OCI-LY3 (cell line): ENCODE results near the gene SMAD3.

Experiments
- H2AFZ ChIP-seq: fragments of 200-600, 300-600 bp; shearing (Covaris generic); 2 replicates; pipeline ENCODE4 v1.6.0; 2014; ENCODE audit warnings: antibody characterized with exemption, low read depth, low read length
- H3K27ac ChIP-seq: fragments of 200-600, 300-600 bp; sonication (generic); 2 replicates; pipeline ENCODE4 v1.5.1; 2014; ENCODE audit warnings: mild to moderate bottlenecking, low read length, moderate library complexity, mixed read lengths
- H3K27me3 ChIP-seq: fragments of 200-600, 300-600 bp; sonication (generic); 2 replicates; pipeline ENCODE4 v1.6.1; 2014; ENCODE audit warnings: low read depth, low read length, mixed read lengths
- H3K36me3 ChIP-seq: fragments of 200-600, 300-600 bp; sonication (generic); replicated peaks from 2 replicates; pipeline ENCODE3; 2014; ENCODE audit warnings: low read depth, low read length, mixed read lengths
- H3K4me1 ChIP-seq: fragments of 300-600, 200-600 bp; sonication (generic); 2 replicates; pipeline ENCODE4 v1.6.1; 2014; ENCODE audit warnings: low read length, mixed read lengths
- H3K4me2 ChIP-seq: fragments of 200-600, 300-600 bp; sonication (generic); 2 replicates; pipeline ENCODE4 v1.6.1; 2014; ENCODE audit warnings: low read length, mixed read lengths
- H3K4me3 ChIP-seq: fragments of 300-600, 200-600 bp; sonication (generic); 2 replicates; pipeline ENCODE4 v1.5.1; 2014; ENCODE audit warnings: antibody characterized with exemption, mild to moderate bottlenecking, low read length, moderate library complexity
- H3K79me2 ChIP-seq: fragments of 300-600, 200-600 bp; shearing (Covaris generic); 2 replicates; pipeline ENCODE4 v1.6.1; 2014; ENCODE audit warnings: mild to moderate bottlenecking, low read length, mixed read lengths
- H3K9ac ChIP-seq: fragments of 300-600, 200-600 bp; shearing (Covaris generic); 2 replicates; pipeline ENCODE4 v1.6.0; 2014; ENCODE audit warnings: mild to moderate bottlenecking, low read length, moderate library complexity
- H3K9me3 ChIP-seq: fragments of 200-600, 300-600 bp; shearing (Covaris generic); 2 replicates; pipeline ENCODE4 v1.6.1; 2014; ENCODE audit warnings: low read length, mixed read lengths; ENCODE audit not compliant: insufficient read depth
- H4K20me1 ChIP-seq: fragments of 200-600, 300-600 bp; sonication (generic); 2 replicates; pipeline ENCODE4 v1.6.1; 2016; ENCODE audit warnings: low read length, mixed read lengths; ENCODE audit not compliant: insufficient read depth
- EZH2phosphoT487 ChIP-seq: fragments of 200-600 bp; shearing (Covaris generic); IDR thresholded peaks from 2 replicates; pipeline ENCODE4 v1.6.1; 2018; ENCODE audit warnings: antibody characterized with exemption, mixed run types, low read depth
- TF ChIP-seq, protein P1 (sequence below): fragments of 200-600, 300-600 bp; sonication (generic); IDR thresholded peaks from 2 replicates; pipeline ENCODE4 v1.5.1; 2014; ENCODE audit warnings: antibody characterized with exemption, low read length, low read depth

The SMAD3 gene

DNA sequence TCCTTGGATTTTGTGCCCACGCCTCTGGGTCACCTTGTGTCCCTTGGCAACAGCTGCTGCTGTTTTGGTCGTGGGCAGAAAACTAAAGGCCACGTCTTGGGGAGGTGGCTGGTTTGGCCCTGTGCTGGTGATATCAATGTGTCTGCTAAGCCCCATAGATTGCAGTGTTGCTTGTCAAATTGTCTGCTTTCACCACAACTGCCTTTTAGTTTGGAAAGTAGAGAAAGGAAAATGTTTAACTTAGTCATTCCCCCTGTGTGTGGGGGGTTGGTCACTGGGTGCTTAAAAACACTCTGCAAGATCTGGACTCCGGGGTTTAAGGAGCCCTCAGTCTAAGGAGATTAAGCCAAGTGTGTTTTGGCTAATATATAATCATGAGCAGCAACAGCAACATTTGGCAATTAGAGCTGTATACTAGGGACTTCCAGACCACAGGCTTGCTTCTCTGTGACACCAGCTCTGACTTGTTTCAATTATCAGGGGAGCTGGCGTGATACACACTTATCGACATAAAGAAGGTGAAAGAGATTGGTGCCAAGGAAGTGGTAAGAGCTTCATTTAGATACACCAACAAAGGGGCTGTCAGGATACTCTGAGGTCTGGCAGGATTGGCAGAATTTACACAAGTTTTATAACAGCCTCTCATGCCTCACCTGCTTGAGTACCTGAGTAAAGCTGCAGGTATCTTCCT, 3.5 kb downstream of the SMAD3 start:
- Histone ChIP-seq H3K36me3 (peaks cover 7% of the 10 kb centered on the region), H3K27me3 (peaks cover 16% of the 10 kb centered on the region), H4K20me1 (peaks cover 36% of the 10 kb centered on the region), H2AFZ (no peak overlapping the region), H3K79me2 (peaks cover 38% of the 10 kb centered on the region), H3K9ac (no peak overlapping the region), H3K27ac (no peak overlapping the region), H3K4me1 (peaks cover 18% of the 10 kb centered on the region), H3K9me3 (no peaks in the 10 kb centered on the region), H3K4me3 (no peak overlapping the region), H3K4me2 (no peak overlapping the region)
- TF ChIP-seq, protein P1, sequence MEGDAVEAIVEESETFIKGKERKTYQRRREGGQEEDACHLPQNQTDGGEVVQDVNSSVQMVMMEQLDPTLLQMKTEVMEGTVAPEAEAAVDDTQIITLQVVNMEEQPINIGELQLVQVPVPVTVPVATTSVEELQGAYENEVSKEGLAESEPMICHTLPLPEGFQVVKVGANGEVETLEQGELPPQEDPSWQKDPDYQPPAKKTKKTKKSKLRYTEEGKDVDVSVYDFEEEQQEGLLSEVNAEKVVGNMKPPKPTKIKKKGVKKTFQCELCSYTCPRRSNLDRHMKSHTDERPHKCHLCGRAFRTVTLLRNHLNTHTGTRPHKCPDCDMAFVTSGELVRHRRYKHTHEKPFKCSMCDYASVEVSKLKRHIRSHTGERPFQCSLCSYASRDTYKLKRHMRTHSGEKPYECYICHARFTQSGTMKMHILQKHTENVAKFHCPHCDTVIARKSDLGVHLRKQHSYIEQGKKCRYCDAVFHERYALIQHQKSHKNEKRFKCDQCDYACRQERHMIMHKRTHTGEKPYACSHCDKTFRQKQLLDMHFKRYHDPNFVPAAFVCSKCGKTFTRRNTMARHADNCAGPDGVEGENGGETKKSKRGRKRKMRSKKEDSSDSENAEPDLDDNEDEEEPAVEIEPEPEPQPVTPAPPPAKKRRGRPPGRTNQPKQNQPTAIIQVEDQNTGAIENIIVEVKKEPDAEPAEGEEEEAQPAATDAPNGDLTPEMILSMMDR = no peak
- no peak for TF ChIP-seq EZH2phosphoT487

DNA sequence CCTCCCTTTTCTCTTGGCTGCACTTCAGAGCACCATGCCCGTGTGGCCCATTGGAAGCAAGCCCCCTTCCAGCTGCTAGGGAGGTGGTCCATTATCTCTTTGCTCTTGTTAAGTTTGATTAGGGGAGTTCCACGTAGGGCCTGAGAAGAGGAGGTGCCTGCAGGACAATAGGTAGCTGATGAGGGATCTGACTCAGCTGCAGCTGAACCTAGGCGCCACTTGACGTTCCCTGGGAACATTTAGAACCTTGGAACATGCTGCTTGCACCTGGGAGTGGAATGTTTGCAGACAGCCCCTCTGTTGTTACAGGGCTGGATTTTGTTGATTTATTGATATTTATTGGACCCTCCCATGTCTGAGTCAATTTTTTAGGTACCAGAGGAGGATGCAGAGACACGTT, 4.7 kb downstream of the SMAD3 start:
- Histone ChIP-seq H3K36me3 (peaks cover 7% of the 10 kb centered on the region), H3K9me3 (no peaks in the 10 kb centered on the region), H3K4me1 (peaks cover 20% of the 10 kb centered on the region), H3K79me2 (peaks cover 38% of the 10 kb centered on the region), H3K27ac (no peak overlapping the region), H3K9ac (no peak overlapping the region), H3K4me2 (no peak overlapping the region), H3K27me3 (0 out of 2 replicates have a peak, but pooled peaks cover 7% of the 10 kb centered on the region), H2AFZ (no peak overlapping the region), H3K4me3 (no peak overlapping the region), H4K20me1 (peaks cover 36% of the 10 kb centered on the region)
- TF ChIP-seq, protein P1 = no peak

DNA sequence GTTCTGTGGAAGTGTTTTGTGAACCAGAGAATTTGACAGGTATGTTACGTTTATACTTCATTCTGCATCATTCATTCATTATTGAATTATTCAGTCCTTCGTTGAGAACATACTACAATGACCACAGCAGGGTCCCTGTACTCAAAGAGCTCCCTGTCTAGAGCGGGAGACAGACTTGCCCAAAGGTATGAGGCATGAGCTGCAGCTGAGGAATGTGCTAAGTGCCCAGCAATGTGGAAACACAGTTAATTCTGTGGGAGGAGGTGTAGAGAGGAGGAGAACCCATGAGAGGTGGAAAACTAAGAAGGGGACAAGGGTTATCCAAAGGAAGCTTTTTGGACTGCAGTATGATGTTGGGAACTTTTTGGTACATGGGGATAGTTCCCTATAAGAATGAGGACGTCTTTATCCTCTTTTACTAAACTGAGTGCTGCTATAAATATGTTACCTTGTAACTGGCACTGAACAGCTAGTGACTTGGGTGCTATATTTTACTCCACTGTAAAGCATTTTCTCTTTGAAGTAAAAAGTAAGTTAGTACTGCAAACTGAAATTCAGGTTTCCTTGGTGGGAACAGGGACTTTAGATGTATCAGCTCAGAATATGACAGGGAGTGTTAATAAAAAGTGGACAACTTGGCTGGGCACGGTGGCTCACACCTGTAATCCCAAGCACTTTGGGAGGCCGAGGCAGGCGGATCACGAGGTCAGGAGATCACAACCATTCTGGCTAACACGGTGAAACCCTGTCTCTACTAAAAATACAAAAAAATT, 5.7 kb downstream of the SMAD3 start:
- Histone ChIP-seq H3K4me3 (no peak overlapping the region), H3K36me3 (peaks cover 7% of the 10 kb centered on the region), H3K4me2 (no peak overlapping the region), H4K20me1 (peaks cover 38% of the 10 kb centered on the region), H3K27ac (no peak overlapping the region), H3K79me2 (peaks cover 41% of the 10 kb centered on the region), H3K27me3 (0 out of 2 replicates have a peak, but pooled peaks cover 7% of the 10 kb centered on the region), H3K9me3 (no peaks in the 10 kb centered on the region), H3K4me1 (peaks cover 23% of the 10 kb centered on the region), H2AFZ (no peak overlapping the region), H3K9ac (no peak overlapping the region)
- TF ChIP-seq, protein P1 = no peak
- no peak for TF ChIP-seq EZH2phosphoT487

DNA sequence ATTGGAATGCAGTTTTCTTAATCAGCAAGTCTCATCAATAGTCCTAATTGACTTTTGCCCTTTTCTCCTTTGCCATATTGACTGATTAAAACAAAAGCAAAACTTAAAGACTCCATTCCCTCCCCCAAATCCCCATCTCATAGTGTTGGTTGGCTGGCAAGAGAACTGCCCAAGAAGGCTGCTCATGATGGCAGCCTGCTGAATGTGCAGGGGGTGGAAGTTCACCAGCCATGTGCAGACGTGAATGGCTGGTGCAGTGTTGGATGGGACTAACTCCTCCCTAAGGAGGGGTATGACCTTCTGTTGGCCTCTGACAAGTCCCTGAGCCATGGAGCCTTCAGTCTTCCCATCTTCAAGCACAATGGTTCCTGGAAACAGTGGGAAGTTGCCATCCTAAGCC, 7.0 kb downstream of the SMAD3 start:
- Histone ChIP-seq H4K20me1 (peaks cover 46% of the 10 kb centered on the region), H2AFZ (no peak overlapping the region), H3K79me2 (peaks cover 39% of the 10 kb centered on the region), H3K9ac (no peak overlapping the region), H3K4me1 (peaks cover 31% of the 10 kb centered on the region), H3K4me2 (no peak overlapping the region), H3K27me3 (0 out of 2 replicates have a peak, but pooled peaks cover 1% of the 10 kb centered on the region), H3K4me3 (no peak overlapping the region), H3K27ac (no peak overlapping the region), H3K36me3 (peaks cover 7% of the 10 kb centered on the region), H3K9me3 (no peaks in the 10 kb centered on the region)
- TF ChIP-seq EZH2phosphoT487 = no peak
- TF ChIP-seq, protein P1 = no peak
